DMS153 treated with DMSO at 0.1 percent for 48 hours (cell line): Measurements from ENCODE around the gene DNAH17.
A peak's percentile ranks its signal among the peaks of the same experiment; 100 is the strongest.

Experiments
- DNase-seq: peaks from one replicate; lab custom pipeline; 2025; ENCODE audit not compliant: unreplicated experiment; lab: John Stamatoyannopoulos, UW

Gene DNAH17

DNA sequence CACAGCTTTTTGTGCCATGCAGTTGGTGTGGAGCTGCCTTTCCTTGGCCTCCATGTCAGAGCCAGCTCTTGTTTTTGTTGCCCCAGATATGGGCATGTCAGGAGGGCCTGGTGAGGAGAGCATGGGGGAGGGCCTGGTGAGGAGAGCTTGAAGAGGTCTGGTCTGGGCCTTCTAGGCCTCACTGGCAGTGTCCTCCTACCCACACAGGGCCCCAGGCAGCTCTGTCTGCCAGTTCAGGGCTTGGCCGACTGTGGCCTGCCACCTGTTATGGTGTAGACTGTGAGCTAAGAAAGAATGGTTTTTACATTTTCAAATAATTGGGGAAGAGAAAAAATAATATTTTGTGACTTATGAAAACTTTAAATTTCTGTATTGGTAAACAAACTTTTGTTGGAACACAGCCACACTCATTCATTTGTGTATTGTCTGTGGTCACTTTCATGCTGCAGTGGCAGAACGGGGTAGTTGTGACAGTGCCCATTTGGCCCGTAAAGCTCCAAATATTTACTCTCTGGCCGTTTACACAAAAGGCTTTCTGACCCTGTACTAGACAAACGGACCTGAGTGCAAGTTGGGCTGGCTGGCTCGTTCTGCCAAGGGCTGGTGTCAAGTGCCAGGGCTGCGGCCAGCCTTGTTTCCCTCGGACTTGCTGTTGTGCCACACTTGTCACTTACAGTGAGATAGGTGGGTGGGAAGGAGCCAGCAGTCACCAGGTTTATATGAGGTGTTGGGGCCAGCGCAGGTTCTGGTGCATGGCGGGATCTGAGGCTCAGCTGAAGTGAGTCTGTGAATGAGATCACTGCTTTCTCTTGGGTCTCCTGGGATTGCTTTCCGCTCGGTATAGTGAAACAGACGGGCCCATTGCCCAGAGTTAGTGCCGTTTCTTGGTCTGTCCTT lies 180.5 kb downstream of the DNAH17 start:
- no peak for DNase-seq

GRCh38 chr17:78395155-78395554 lies 182.0 kb downstream of the DNAH17 start:
- no peak for DNase-seq

- DNase-seq: peak; percentile 95
These were observed 183.0 kb downstream of the DNAH17 start for GRCh38 chr17:78394209-78394608.

DNA sequence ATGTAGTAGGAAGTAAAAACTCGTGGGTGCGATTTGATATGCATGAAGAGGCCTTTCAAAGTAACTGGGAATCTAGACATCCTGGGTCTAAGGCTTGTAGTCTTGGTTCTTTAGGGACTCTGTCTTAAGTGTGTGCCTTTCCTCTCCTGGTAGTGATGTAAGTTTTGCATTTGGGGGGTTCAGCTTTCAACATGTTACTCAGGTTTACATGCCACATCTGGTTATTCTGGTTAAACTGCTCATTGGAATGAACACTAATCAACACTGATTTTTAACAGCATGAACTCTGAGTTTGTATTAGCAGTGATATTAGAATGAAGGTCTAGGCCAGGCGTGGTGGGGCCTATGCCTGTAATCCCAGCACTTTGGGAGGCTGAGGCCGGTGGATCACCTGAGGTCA lies 183.6 kb downstream of the DNAH17 start:
- DNase-seq: no peak

DNA sequence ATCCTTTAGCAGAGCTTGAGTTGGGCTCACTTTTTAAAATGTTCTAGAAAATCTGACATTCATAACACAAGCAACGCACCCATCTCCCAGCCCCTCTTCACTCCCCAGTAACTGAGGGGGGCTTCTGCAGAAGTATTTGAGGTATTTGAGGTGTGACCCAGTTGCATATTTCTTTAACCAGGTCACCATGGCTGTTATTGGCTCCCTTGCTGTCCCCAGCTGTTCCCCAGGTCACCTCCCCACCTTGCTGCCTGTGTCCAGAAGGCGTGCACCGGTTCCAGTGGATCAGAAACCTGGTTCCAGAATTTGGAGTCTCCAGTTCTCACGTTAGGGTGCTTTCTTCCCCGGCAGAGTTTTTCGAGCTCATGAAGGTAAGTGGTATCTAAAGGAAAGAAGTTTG lies 184.9 kb downstream of the DNAH17 start:
- DNase-seq: no peak

DNA sequence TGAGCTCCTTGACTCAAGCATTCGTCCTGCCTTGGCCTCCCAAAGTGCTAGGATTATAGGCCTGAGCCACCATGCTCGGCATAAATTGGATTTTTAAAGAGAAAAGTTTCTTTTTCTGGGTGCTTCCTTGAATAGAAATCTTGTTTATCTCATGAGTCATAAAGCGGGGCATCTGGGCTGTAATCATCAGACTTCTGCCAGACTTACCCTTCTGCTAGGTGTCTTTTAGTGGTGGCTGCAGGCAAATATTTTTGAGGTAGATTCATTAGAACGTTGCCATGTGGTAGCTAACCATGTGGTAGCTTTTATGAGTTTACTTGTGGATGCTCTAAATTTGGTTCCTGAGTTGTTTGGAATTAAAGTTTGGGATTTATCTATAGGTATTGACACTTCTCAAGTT lies 185.4 kb downstream of the DNAH17 start:
- DNase-seq: no peak

DNA sequence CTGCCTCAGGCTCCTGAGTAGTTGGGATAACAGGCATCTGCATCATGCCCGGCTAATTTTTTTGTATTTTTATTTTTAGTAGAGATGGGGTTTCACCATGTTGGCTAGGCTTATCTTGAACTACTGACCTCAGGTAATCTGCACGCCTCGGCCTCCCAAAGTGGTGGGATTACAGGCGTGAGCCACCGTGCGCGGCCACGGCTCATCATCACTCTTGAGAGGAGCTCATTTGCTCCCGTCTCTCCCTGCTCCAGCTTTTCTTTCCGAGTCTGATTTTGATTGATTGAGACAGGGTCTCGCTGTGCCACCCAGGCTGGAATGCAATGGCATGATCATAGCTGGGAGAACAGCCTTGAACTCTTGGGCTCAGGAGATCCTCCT lies 186.2 kb downstream of the DNAH17 start:
- no peak for DNase-seq

GRCh38 chr17:78390241-78391050 lies 186.8 kb downstream of the DNAH17 start:
- no peak for DNase-seq

DNA sequence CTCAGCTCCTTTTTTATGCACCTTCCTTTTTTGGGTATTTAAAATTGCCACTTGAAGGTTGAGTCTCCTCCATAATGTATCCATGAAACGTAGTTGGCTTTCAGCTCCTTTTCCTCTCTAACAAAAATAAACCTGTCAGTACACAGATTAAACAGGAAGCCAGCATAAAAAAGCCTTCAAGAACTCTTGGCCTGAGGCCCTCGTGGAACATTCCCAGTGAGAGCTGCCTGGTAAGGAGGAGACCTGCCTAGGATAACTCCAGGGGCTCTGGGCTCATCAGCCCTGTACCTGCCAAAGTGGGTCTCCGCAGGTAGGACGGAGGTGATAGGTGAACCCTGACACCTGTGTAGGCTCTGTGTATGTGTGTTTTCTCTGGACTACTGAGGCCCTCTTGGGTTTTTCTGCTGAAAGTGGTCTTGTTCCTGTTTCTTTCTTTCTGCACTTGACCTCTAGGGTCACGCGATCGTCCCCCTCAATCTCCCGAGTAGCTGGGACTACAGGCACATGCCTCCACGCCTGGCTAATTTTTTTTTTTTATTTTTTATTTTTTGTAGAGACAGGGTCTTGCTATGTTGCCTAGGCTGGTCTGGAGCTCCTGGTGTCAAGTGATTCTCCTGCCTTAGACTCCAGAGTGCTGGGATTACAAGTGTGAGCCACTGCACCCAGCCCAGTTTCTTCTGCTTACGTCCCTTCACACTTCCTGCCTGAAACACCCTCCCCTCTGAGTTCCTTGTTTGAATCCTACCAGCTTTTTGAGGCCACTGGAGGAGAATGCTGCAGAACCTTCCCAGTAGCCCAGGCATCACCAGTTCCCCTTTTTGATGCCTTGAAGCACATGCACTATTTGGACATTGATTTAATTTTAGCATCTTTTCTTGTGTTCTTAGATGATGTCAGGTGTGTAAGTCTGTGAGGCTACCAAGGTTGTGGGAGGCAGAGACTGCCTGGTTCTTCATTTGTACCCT lies 188.9 kb downstream of the DNAH17 start:
- DNase-seq: peak; percentile 5

GRCh38 chr17:78384479-78385175 lies 192.6 kb downstream of the DNAH17 start:
- no peak for DNase-seq

DNA sequence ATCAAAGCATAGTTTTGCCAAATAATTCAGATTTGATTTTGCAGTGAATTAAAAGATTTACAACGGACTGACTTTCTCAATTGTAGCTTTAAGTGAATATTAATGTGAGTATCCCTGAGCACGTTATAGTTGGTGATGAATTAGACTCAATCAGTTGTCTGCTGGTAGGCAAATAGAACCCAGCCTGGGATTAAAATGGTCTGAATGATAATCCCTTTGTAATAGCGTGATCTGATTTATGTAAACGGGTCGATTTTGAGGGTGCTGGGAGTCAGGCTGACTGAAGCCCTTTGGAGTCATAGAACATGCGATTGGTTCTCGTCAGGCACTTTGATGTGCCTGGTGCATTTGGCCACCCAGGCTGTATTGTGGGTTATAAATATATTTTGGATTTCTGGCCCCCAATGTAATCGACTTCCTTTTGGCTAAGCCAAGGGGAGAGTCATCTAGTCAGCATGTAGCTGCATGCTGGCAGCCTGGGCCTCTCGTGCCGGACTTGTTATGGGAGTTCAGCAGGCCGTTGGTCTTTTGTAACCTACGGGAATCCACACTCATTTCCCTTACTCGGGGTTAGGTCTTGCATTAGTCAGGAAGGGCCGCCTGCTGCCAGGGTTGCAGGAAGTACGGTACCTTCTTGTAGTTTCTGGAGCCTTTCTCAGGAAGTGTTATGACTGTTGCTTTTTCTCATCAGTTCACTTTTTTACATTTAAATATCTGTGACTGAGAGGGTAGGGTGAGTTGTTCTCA lies 193.3 kb downstream of the DNAH17 start:
- DNase-seq: no peak

DNA sequence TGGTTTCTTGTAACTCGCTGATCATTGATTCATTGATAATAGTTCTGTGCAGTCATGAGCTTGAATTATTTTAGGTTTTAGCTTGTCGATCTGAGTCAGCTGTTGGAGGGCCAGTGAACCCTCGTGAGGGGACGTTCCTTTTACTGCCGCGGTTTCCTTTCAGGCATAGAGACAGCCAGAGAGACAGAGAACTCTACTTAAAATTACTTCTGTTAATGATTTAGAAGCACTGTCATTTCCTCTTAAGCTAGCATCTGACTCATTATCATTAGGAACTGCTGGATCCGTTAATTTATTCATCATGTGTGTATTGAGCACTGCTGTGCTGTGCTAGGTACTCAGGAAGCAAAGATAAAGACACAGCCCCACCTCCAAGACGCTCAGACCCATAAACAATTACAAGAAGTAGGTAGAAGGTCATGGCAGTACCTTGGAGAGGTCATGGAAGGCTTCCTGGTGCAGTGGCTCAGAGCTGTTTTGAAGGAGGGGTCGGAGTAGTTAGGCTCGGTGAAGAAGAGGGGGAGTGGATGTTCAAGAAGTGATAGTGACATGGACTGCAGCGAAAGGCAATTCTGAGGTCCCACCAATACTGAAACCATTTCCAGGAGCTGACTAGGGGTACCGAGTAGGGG lies 195.5 kb downstream of the DNAH17 start:
- no peak for DNase-seq

GRCh38 chr17:78380370-78380769 lies 196.8 kb downstream of the DNAH17 start:
- DNase-seq: no peak

DNA sequence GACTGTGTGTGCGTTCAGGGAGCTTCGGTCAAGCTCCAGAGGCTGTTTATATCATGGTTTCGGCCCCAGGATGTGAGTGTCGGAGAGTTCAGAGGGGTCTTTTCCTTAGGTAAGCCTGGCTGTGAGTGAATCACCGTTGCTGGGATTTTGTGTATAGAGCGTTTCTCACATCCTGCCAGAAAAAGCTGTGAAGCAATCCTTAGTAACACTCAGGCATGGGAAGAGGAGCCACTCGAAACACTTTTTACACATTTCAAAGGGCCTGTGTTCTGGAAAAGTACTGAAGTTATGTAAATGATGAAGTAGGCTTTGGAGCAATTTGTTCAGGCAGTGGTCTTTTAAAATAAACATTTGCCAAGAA lies 198.1 kb downstream of the DNAH17 start:
- no peak for DNase-seq

GRCh38 chr17:78378225-78379130 lies 198.7 kb downstream of the DNAH17 start, which contains the start of gene PGS1:
TSS of gene PGS1 (plus strand) at chr17:78378649. CDS start at chr17:78378666, 17 bp downstream.
- DNase-seq: peak; percentile 30

DNA sequence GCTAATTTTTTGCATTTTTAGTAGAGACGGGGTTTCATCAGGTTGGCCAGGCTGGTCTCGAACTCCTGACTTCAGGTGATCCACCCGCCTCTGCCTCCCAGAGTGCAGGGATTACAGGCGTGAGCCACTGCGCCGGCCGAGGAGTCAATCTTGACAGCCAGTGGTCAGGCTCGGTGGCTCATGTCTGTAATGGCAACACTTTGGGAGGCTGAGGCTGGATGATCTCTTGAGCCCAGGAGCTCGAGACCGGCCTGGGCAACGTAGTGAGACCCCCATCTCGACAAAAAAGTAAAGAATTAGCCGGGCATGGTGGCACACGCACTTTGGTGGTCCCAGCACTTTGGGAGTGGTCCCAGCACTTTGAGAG lies 199.4 kb downstream of the DNAH17 start:
- no peak for DNase-seq

- DNase-seq: no peak
These were observed 201.0 kb downstream of the DNAH17 start for GRCh38 chr17:78376161-78376560.
